HL-60 (cell line): ENCODE results near the gene RASA2.

Experiments
- POLR2AphosphoS5 ChIP-seq: IDR thresholded peaks from 2 replicates; pipeline ENCODE4 v1.6.1; 2012; ENCODE audit warnings: low read depth
- SPI1 ChIP-seq: IDR thresholded peaks from 2 replicates; pipeline ENCODE4 v1.6.1; 2012; ENCODE audit warnings: low read depth, mild to moderate bottlenecking, borderline replicate concordance
- TF ChIP-seq, protein P1 (sequence below): IDR thresholded peaks from one replicate; pipeline ENCODE4 v1.5.1; 2011; ENCODE audit warnings: low read length, control low read depth, inconsistent platforms; ENCODE audit not compliant: insufficient read depth

DNA sequence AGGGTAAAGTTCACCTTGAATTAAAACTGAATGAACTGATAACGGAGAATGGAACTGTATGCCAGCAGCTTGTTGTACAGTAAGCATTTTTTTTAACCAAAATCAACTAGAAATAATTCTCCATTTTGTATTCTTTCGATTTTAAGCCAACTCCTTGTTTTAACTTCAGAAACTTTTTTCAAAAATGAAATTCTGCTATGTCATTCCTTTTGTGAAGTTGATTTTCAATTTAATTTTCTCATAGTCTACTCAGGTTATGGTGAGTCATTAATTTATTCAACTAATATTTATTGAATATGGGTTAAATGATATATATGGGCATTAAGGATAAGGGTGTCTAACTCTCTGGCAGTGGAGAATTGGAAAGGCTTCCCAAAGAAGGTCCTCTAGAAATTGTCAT lies 53.7 kb downstream of the RASA2 start:
- TF ChIP-seq, protein P1, sequence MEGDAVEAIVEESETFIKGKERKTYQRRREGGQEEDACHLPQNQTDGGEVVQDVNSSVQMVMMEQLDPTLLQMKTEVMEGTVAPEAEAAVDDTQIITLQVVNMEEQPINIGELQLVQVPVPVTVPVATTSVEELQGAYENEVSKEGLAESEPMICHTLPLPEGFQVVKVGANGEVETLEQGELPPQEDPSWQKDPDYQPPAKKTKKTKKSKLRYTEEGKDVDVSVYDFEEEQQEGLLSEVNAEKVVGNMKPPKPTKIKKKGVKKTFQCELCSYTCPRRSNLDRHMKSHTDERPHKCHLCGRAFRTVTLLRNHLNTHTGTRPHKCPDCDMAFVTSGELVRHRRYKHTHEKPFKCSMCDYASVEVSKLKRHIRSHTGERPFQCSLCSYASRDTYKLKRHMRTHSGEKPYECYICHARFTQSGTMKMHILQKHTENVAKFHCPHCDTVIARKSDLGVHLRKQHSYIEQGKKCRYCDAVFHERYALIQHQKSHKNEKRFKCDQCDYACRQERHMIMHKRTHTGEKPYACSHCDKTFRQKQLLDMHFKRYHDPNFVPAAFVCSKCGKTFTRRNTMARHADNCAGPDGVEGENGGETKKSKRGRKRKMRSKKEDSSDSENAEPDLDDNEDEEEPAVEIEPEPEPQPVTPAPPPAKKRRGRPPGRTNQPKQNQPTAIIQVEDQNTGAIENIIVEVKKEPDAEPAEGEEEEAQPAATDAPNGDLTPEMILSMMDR = no peak
- TF ChIP-seq POLR2AphosphoS5 = no peak
- TF ChIP-seq SPI1 = no peak
